GM12892 (cell line): Measurements from ENCODE around the gene LSG1.

Experiments
- POLR2A ChIP-seq: IDR thresholded peaks from 2 replicates; pipeline ENCODE4 v1.6.1; 2011; ENCODE audit warnings: low read depth, low read length, control low read depth
- POLR2AphosphoS5 ChIP-seq: IDR thresholded peaks from 2 replicates; pipeline ENCODE4 v1.6.1; 2011; ENCODE audit warnings: low read depth, low read length, control low read depth

DNA sequence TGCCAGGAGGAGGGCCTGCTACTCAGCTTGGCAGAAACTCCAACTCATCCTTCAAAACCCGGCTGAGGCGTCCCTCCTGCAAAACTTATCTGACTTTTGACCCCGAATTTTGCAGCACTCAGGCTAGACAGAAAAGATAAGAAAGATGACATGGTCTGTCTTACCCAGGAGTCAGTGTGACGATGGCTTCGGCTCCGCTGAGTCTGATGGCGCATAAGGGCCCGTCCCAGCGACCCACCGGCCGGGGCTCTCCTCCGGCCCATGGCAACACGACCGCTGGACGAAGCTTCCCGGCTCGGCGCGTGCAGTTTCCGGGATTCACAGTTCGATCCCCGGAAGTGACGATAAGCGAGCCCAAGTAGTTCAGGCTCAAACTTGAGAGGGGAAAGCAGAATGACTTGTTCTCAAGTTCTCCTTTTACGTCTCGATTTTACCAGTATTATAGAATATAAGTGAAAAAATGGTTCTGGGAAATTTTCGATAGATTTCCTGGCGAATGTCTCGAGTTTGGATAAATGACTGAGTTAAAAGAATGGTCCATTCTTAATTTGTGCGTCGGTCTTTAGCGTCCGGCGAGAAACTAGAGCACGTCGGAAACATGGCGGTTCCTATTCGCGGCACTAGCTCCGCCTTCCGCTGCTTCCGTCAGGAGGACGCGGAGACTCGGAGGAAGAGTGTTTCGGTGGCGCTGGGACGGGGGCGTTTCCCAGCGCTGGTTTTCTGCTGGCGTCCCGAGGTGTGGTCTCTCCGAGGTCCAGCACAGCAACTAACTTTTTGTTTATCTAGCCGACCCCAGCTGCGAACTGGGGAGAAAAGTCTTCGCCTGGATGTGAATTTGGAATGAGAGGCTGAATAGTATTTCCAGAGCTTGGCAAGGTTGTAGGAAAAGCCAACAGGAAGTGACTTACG lies at the start of gene LSG1:
- TF ChIP-seq POLR2AphosphoS5 (peak; percentile 74), POLR2A (peak; percentile 72; the same call in 1 of the 2 replicates)
